ENCODE results near the gene NBEAL1. TPM values are rescaled to one million over a fixed set of nuclear protein-coding genes. Genes with fewer than 3 reads are reported as not detected.

Gene NBEAL1
- total and polyA plus RNA-seq, 2 of the 8 experiments (the other 6 are each of a cell fraction or from before 2014, with no cell fraction given), result 2.3 to 10.7 TPM

GRCh38 chr2:203022751-203023150 is 8.1 kb downstream of the NBEAL1 start (continued):
- no peak for TF ChIP-seq SP2 (IDR thresholded peaks at IDR 0.05; ENCODE audit: low read length)
- no peak for TF ChIP-seq TAF7 (optimal IDR thresholded peaks at IDR 0.05; ENCODE audit: borderline replicate concordance, low read depth, low read length)
- no peak for TF ChIP-seq SIX5 (IDR thresholded peaks at IDR 0.05; ENCODE audit: low read depth, low read length)
- no peak for TF ChIP-seq KDM5A (IDR thresholded peaks at IDR 0.05; ENCODE audit: low read length)
